ENCODE measurements around the gene DEFB112.

GRCh38 chr6:50093938-50094272 lies 44.2 kb upstream of the DEFB112 start:
- TF ChIP-seq CTCF (IDR thresholded peaks at IDR 0.05; ENCODE audit: poor library complexity) (no peak), EZH2 (IDR thresholded peaks at IDR 0.05; ENCODE audit: borderline replicate concordance) (no peak), EZH2phosphoT487 (IDR thresholded peaks at IDR 0.05; ENCODE audit: low read depth, severe bottlenecking, unreplicated experiment) (no peak)

Data from hepatocyte (in vitro differentiated cells).